ENCODE results near the gene ATXN10. TPM values are rescaled to one million over a fixed set of nuclear protein-coding genes. Genes with fewer than 3 reads are reported as not detected.

The ATXN10 gene
- total and polyA plus RNA-seq, 10 of the 15 experiments (the other 5 are each of a cell fraction or from before 2014, with no cell fraction given): 29.2 to 249 (median 146) TPM

DNA sequence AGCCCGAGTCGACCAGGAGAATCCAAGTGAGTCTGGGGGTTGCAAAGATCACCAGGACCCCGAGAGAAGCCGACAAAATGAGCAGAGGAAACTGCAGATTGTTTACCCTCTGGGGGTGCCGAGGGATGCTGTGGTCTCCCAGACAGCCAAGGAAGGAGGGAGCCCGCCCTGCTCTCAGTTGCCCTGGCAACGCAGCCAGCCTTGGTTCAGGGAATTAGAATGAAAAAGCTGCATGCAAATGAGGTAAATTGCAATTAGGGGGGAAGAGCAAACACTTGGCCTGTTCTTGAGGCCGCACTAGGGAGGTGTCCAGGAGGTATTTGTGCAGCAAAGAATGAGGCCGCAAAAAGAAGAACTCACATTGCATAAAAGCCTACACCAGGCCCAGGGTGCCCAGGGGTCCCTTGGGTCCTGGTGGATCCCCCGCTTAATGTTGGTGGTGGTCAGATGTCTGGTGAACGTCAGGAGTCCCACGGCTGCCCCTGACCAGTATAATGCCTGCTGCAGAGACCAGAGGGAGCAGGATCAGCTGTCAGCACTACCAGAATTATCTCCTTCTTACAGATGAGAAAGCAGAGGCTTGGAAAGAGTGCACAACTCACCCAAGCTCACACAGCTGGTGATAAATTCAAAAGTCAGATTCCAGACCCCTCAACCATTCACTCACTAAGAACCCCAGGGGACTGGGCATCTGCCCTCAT is 40.3 kb upstream of the ATXN10 start (continued):
- TF ChIP-seq SRF (IDR thresholded peaks at IDR 0.05; ENCODE audit: low read depth in 2 of 2, low read length in 2 of 2) (no peak), GABPA (IDR thresholded peaks at IDR 0.05; ENCODE audit: low read depth) (no peak), MYB (IDR thresholded peaks at IDR 0.05; ENCODE audit: borderline replicate concordance, low read depth, low read length) (no peak), TCF3 (IDR thresholded peaks at IDR 0.05; ENCODE audit: borderline replicate concordance, insufficient read depth, low read depth, low read length) (no peak), ATF7 (IDR thresholded peaks at IDR 0.05; ENCODE audit: low read depth) (no peak), RFX5 (IDR thresholded peaks at IDR 0.05; ENCODE audit: low read depth, low read length) (no peak), BRCA1 (IDR thresholded peaks at IDR 0.05; ENCODE audit: low read depth, low read length) (no peak), YBX1 (IDR thresholded peaks at IDR 0.05) (no peak), STAT3 (IDR thresholded peaks at IDR 0.05; ENCODE audit: low read depth, low read length) (no peak), ZNF24 (IDR thresholded peaks at IDR 0.05) (no peak)

DNA sequence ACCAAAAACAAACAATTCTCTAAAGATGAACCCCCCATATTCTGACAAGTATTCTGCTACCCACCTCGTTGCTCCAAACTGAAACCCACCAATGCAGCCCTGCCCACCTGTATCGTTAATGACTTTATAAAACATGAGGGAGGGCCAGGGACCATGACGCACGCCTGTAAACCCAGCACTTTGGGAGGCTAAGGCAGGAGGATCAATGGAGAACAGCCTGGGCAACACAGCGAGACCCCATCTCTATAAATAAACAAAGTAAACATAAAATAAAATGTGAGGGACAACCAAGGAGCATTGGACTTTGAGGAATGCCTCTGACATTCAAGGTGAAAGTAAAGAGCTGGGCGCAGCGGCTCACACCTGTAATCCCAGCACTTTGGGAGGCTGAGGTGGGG is 39.8 kb upstream of the ATXN10 start:
- no peak overlapping the region for H3K9ac ChIP-seq (ENCODE audit: control insufficient read depth, insufficient read depth, low read length)
- CTCF ChIA-PET: no interaction called here
- no peak for TF ChIP-seq FOXM1 (IDR thresholded peaks at IDR 0.05; ENCODE audit: low read depth, low read length)
- TF ChIP-seq SREBF2 (IDR thresholded peaks at IDR 0.05; ENCODE audit: low read length): no peak
- no peak for TF ChIP-seq BMI1 (IDR thresholded peaks at IDR 0.05; ENCODE audit: borderline replicate concordance)
- no peak for TF ChIP-seq MTA2 (IDR thresholded peaks at IDR 0.05; ENCODE audit: low read depth)
- no peak for TF ChIP-seq EGR1 (IDR thresholded peaks at IDR 0.05; ENCODE audit: borderline replicate concordance in 1 of 2, low read depth in 2 of 2, low read length in 2 of 2)
- TF ChIP-seq CREB1 (IDR thresholded peaks at IDR 0.05; ENCODE audit: low read depth): no peak
- TF ChIP-seq LARP7 (IDR thresholded peaks at IDR 0.05): no peak
- no peak for TF ChIP-seq MYC (IDR thresholded peaks at IDR 0.05; ENCODE audit: insufficient read depth, insufficient read length, insufficient replicate concordance, low read length, severe bottlenecking)
- no peak for TF ChIP-seq YY1 (IDR thresholded peaks at IDR 0.05; ENCODE audit: low read depth, low read length)
- no peak for TF ChIP-seq RB1 (IDR thresholded peaks at IDR 0.05; ENCODE audit: borderline replicate concordance)
- no peak for TF ChIP-seq KAT2A (conservative IDR thresholded peaks at IDR 0.05; ENCODE audit: control insufficient read depth, low read depth, low read length)
- no peak for TF ChIP-seq BACH1 (IDR thresholded peaks at IDR 0.05; ENCODE audit: borderline replicate concordance)
- no peak for TF ChIP-seq JUNB (IDR thresholded peaks at IDR 0.05)
- TF ChIP-seq BHLHE40 (IDR thresholded peaks at IDR 0.05; ENCODE audit: borderline replicate concordance in 1 of 2, low read depth in 2 of 2, low read length in 1 of 2): no peak

More for the DNA sequence above, 39.8 kb upstream of the ATXN10 start:
- DNase-seq (ENCODE audit: low read depth, low spot score) (no peak), FAIRE-seq (no peak), ATAC-seq (no peak)
- no peaks in the 10 kb centered on the region for H3K79me2 ChIP-seq (ENCODE audit: control insufficient read depth, insufficient read depth, low read length)
- no peaks in the 10 kb centered on the region for H3K4me1 ChIP-seq (ENCODE audit: control insufficient read depth, insufficient read depth, low read length)
- ChIA-PET SMC1A (ENCODE audit: uncharacterized antibody, unreplicated experiment) (no interaction called here), POLR2A (no interaction called here), RAD21 (ENCODE audit: unreplicated experiment) (no interaction called here)
- no peak overlapping the region for H3K4me3 ChIP-seq
- intact Hi-C loops (cut with micrococcal nuclease; ENCODE audit: unreplicated experiment): no loop called here
- H3K4me2 ChIP-seq (ENCODE audit: control insufficient read depth, insufficient read depth): no peak overlapping the region
- no peaks in the 10 kb centered on the region for H3K9me3 ChIP-seq (replicated peaks; ENCODE audit: control insufficient read depth, insufficient read depth, low read length)
- in situ Hi-C loops (cut with MboI): no loop called here
- no peaks in the 10 kb centered on the region for H4K20me1 ChIP-seq (ENCODE audit: control insufficient read depth, insufficient read depth)
- H3K27ac ChIP-seq (ENCODE audit: control insufficient read depth, insufficient read depth): no peak overlapping the region
- no peaks in the 10 kb centered on the region for H3K36me3 ChIP-seq (ENCODE audit: control insufficient read depth in 2 of 2, insufficient read depth in 2 of 2, low read length in 1 of 2)
- 46% methylated on average over 7 of the region's 7 CpGs for WGBS (ENCODE audit: insufficient coverage, insufficient replicate concordance, low lambda C conversion rate, missing lambda C conversion rate)
- BruUV-seq (replicated peaks): no TSS peak
- H2AFZ ChIP-seq (ENCODE audit: control insufficient read depth, low read depth, low read length): no peak overlapping the region
- H3K27me3 ChIP-seq (replicated peaks in 1 of 2; ENCODE audit: control insufficient read depth in 2 of 2, insufficient read depth in 2 of 2, low read length in 1 of 2): peaks cover 1 to 3% of the 10 kb centered on the region in 2 experiments; a peak in 2 of 4 replicates

Measured in GM12878 (cell line).